Measurements from ENCODE around the gene RAB13.

Gene RAB13

DNA sequence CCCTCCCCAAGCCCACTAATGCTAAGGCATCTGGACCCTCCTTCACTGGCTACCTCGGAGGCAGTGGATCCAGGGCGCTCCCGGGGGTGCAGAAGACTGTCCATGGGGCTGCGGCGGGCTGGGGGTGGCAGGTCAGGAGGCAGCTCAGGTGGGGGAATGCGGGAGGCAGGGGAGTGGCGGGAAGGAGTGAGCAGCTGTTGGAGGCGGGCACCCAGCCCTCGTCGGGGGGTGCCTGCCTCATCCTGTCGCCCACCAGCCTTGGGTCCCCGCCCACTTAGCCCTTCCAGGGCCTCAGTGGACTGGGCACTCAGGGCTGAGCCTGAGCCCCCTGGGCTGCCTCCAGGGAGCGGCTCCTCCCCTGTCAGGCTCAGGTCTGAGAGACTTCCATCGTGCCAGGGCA is 52.7 kb downstream of the RAB13 start:
- no peak for DNase-seq (ENCODE audit: low read depth in 2 of 2)

DNA sequence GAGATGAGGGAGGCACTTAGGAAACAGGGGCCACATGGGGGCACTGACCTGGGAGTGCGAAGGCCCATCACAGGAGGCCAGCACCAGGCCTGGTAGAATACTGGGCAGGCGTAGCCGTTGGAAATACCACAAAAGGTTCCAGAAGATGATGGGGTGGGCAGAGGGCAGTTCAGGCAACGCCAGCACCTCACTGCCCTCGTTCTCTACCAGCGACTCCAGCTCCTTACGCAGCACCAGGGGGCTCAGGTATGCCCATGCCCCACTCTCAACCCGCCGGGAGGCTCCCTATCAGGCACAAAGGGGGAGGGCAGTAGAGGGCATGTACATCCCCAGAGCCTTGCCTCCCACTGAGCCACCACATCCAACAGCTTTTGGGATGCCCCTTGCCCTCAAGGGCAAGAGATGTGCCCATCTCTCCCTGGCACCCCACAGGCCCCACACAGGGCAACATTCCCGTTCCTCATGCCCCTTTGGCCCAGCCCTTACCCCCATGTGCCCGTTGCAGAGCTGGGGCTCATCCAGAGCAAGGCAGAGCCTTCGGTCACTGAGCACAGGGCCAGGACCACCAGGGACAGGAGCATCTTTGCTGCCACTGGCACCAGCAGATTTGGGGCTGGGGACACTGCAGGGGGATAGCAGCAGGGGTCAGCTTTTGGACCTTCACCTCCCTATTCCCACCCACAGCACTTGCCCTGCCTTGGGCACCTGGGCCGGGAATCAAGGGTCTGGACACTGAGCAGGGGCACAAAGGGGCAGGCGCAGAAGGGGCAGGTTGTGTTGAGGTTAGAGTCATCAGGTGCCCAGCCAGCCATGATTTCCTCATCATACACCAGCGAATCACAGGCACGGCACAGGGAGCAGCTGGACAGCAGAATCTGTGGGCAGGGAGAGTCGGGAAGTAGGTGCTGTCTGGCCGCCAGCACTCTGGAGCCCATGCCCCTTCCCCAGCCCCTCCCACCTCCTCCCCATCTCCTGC is 53.7 kb downstream of the RAB13 start:
- DNase-seq (ENCODE audit: low read depth in 2 of 2) = no peak

Measured in stimulated activated CD4-positive, alpha-beta T cell treated with anti-CD3 and anti-CD28 coated beads, Interleukin-12 subunit alpha, Interleukin-12 subunit beta, amount 100 ng/mL, for 24 hours (primary cell).